Measurements from ENCODE around the gene SH3GL3. TPM values are rescaled to one million over a fixed set of nuclear protein-coding genes. Genes with fewer than 3 reads are reported as not detected.

SH3GL3 gene
- total RNA-seq, 1 experiment from 2014 or later: not detected

DNA sequence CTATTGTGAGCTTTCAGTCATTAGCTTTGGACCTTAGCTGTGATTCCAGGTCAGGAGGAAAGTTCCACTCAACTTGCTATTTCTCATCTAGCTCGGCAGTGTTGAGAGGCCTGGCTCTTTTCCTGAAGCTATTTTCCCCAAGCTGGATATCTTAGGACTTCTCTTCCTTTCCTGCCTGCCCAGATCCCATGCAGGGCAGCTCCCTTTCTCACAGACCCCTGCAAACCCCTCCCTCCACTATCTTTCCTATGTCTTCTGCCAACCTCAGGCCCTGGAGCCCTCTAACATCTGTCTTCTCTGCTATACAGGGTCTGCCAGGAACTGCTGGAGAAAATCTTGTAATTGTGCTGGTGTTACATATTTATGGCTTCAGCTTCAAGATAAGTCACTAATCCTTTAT is 49.6 kb downstream of the SH3GL3 start:
- Histone ChIP-seq H3K4me1 (0 out of 2 replicates have a peak, but pooled peaks cover 11% of the 10 kb centered on the region), H3K27me3 (replicated peaks; ENCODE audit: control insufficient read depth, insufficient read depth, low read length) (no peaks in the 10 kb centered on the region), H3K4me3 (ENCODE audit: low read depth, low read length) (no peak overlapping the region), H3K9me3 (no peaks in the 10 kb centered on the region), H3K36me3 (ENCODE audit: control insufficient read depth, insufficient read depth, low read length) (no peaks in the 10 kb centered on the region)
- DNase-seq: no peak
- no TSS peak for BruUV-seq (replicated peaks)
- Mint-ChIP-seq H3K9me3 (ENCODE audit: unreplicated experiment) (peaks cover 37% of the 10 kb centered on the region), H3K4me1 (ENCODE audit: low read depth, unreplicated experiment) (peaks cover 23% of the 10 kb centered on the region), H3K4me3 (ENCODE audit: unreplicated experiment) (no peak overlapping the region), H3K27ac (ENCODE audit: unreplicated experiment) (peak overlapping the region; percentile 5), H3K36me3 (ENCODE audit: insufficient read depth, unreplicated experiment) (no peaks in the 10 kb centered on the region), H3K27me3 (ENCODE audit: insufficient read depth, unreplicated experiment) (no peaks in the 10 kb centered on the region)
- TF ChIP-seq, protein P1, sequence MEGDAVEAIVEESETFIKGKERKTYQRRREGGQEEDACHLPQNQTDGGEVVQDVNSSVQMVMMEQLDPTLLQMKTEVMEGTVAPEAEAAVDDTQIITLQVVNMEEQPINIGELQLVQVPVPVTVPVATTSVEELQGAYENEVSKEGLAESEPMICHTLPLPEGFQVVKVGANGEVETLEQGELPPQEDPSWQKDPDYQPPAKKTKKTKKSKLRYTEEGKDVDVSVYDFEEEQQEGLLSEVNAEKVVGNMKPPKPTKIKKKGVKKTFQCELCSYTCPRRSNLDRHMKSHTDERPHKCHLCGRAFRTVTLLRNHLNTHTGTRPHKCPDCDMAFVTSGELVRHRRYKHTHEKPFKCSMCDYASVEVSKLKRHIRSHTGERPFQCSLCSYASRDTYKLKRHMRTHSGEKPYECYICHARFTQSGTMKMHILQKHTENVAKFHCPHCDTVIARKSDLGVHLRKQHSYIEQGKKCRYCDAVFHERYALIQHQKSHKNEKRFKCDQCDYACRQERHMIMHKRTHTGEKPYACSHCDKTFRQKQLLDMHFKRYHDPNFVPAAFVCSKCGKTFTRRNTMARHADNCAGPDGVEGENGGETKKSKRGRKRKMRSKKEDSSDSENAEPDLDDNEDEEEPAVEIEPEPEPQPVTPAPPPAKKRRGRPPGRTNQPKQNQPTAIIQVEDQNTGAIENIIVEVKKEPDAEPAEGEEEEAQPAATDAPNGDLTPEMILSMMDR (IDR thresholded peaks at IDR 0.05; ENCODE audit: insufficient read depth in 1 of 2, low read depth in 1 of 2, low read length in 1 of 2, severe bottlenecking in 1 of 2, unreplicated experiment in 1 of 2): no peak
- ChIA-PET POLR2A (no interaction called here), CTCF (no interaction called here)
- intact Hi-C loops (cut with micrococcal nuclease; ENCODE audit: unreplicated experiment): loop anchor here (10.0 kb wide), 1 partner anchor 58 kb away; no protein-coding TSS in a partner anchor

DNA sequence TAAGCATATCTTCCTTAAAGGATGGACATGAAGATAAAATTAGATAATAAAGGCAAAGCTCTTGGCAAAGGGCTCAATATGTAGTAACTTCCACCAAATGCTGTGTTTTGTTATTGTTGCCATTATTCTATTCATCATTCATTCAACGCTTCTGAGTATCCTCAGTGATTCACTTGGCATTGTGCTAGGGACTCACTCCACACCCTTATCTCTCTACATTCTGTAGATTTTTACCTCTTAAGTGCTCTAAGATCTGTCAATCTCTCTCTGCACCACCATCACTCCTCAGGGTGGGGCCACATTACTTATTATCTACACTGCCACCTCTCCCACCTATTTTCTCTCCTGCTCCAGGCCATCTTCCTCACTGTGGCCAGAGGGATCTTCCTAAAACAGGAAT is 51.2 kb downstream of the SH3GL3 start:
- intact Hi-C loops (cut with micrococcal nuclease; ENCODE audit: unreplicated experiment): loop anchor here (10.0 kb wide), 1 partner anchor 56 kb away; no protein-coding TSS in a partner anchor
- Mint-ChIP-seq H3K4me1 (ENCODE audit: low read depth, unreplicated experiment) (peaks cover 23% of the 10 kb centered on the region), H3K4me3 (ENCODE audit: unreplicated experiment) (no peak overlapping the region), H3K36me3 (ENCODE audit: insufficient read depth, unreplicated experiment) (no peaks in the 10 kb centered on the region), H3K27ac (ENCODE audit: unreplicated experiment) (peak overlapping the region; percentile 25), H3K9me3 (ENCODE audit: unreplicated experiment) (peaks cover 37% of the 10 kb centered on the region), H3K27me3 (ENCODE audit: insufficient read depth, unreplicated experiment) (no peaks in the 10 kb centered on the region)
- no peak for DNase-seq
- no peaks in the 10 kb centered on the region for H3K27me3 ChIP-seq (replicated peaks; ENCODE audit: control insufficient read depth, insufficient read depth, low read length)
- ChIA-PET POLR2A (no interaction called here), CTCF (no interaction called here)
- no peaks in the 10 kb centered on the region for H3K9me3 ChIP-seq
- BruUV-seq (replicated peaks): no TSS peak
- TF ChIP-seq, protein P1 (IDR thresholded peaks at IDR 0.05; ENCODE audit: insufficient read depth in 1 of 2, low read depth in 1 of 2, low read length in 1 of 2, severe bottlenecking in 1 of 2, unreplicated experiment in 1 of 2): no peak
- H3K4me1 ChIP-seq: 0 out of 2 replicates have a peak, but pooled peaks cover 11% of the 10 kb centered on the region
- no peak overlapping the region for H3K4me3 ChIP-seq (ENCODE audit: low read depth, low read length)
- no peaks in the 10 kb centered on the region for H3K36me3 ChIP-seq (ENCODE audit: control insufficient read depth, insufficient read depth, low read length)

DNA sequence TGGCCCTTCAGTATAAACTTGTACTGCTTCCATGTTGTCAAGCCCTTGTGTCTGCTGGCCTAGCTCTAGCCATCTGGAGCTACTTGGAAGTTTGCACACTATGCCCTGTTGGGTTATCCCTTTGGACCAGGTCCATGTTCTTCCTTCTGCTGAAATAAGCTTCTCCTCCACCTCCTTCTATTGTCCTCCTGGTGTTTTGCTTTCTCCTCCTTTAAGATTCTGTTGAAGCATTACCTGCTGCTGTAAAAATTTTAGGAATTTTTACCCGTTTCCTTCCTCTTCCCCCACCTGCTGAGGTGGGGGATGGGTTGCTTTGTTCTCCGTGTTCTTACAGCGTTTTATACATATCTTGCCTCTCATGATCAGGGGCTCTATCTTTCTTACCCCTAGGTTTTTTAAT is 51.7 kb downstream of the SH3GL3 start:
- POLR2A ChIA-PET: no interaction called here
- Histone ChIP-seq H3K4me1 (0 out of 2 replicates have a peak, but pooled peaks cover 11% of the 10 kb centered on the region), H3K9me3 (no peaks in the 10 kb centered on the region), H3K4me3 (ENCODE audit: low read depth, low read length) (no peak overlapping the region), H3K27me3 (replicated peaks; ENCODE audit: control insufficient read depth, insufficient read depth, low read length) (no peaks in the 10 kb centered on the region), H3K36me3 (ENCODE audit: control insufficient read depth, insufficient read depth, low read length) (no peaks in the 10 kb centered on the region)
- DNase-seq: no peak
- intact Hi-C loops (cut with micrococcal nuclease; ENCODE audit: unreplicated experiment): loop anchor here (10.0 kb wide), 1 partner anchor 56 kb away; no protein-coding TSS in a partner anchor
- no peak overlapping the region for H3K4me3 Mint-ChIP-seq (ENCODE audit: unreplicated experiment)
- peak overlapping the region; percentile 25 for H3K27ac Mint-ChIP-seq (ENCODE audit: unreplicated experiment)
- CTCF ChIA-PET: no interaction called here
- no peaks in the 10 kb centered on the region for H3K27me3 Mint-ChIP-seq (ENCODE audit: insufficient read depth, unreplicated experiment)
- peaks cover 23% of the 10 kb centered on the region for H3K4me1 Mint-ChIP-seq (ENCODE audit: low read depth, unreplicated experiment)
- TF ChIP-seq, protein P1 (IDR thresholded peaks at IDR 0.05; ENCODE audit: insufficient read depth in 1 of 2, low read depth in 1 of 2, low read length in 1 of 2, severe bottlenecking in 1 of 2, unreplicated experiment in 1 of 2): no peak
- H3K9me3 Mint-ChIP-seq (ENCODE audit: unreplicated experiment): peaks cover 37% of the 10 kb centered on the region
- BruUV-seq (replicated peaks): no TSS peak
- H3K36me3 Mint-ChIP-seq (ENCODE audit: insufficient read depth, unreplicated experiment): no peaks in the 10 kb centered on the region

Data from Caco-2 (cell line).